ENCODE results near the gene PLEKHG2.

GRCh38 chr19:39438270-39438934 is 25.9 kb downstream of the PLEKHG2 start:
- TF ChIP-seq CTCF (IDR thresholded peaks at IDR 0.05; ENCODE audit: low read length) (no peak), EZH2 (optimal IDR thresholded peaks at IDR 0.05; ENCODE audit: low read depth, low read length) (no peak)
